GM21526 (cell line): ENCODE results near the gene LRIT1.

Experiments
- ATAC-seq: cut with Tn5 transposase; IDR thresholded peaks from one replicate; pipeline ENCODE4 v1.9.1; 2021; ENCODE audit warnings: moderate library complexity; ENCODE audit not compliant: unreplicated experiment, low FRiP score

The LRIT1 gene

GRCh38 chr10:84194424-84195043 is 46.8 kb downstream of the LRIT1 start, which contains the start of gene CDHR1:
TSS of gene CDHR1 (plus strand) at chr10:84194537. CDS start at chr10:84194761, 224 bp downstream.
- peak; percentile 69 for ATAC-seq

DNA sequence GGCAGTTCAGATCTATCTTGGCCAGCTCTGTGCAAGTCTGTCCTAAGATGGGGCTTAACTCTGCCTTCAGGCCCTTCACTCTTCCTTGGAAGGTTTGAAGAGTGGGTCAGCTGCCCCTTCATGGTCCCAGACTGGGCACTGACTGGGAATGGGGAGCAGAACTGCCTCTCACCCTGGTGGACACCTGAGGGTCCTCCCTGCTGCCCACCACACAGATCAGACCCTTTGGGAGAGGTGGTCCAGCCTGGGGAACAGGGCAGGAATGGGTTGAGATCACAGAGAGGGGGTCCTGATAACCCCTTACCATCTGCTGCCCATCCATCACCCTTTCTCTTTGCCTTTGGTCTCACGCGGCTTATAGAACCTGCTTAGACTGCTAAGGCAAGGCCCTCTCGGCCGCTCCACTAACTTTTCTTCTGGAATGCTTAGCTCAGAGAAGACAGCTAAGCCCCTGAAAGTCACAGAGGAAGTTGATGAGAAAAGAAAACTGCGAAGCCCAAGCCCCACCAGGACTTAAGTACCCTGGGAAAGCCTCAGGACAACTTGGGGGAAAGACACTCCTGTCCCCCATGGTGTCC is 47.4 kb downstream of the LRIT1 start:
- no peak for ATAC-seq

DNA sequence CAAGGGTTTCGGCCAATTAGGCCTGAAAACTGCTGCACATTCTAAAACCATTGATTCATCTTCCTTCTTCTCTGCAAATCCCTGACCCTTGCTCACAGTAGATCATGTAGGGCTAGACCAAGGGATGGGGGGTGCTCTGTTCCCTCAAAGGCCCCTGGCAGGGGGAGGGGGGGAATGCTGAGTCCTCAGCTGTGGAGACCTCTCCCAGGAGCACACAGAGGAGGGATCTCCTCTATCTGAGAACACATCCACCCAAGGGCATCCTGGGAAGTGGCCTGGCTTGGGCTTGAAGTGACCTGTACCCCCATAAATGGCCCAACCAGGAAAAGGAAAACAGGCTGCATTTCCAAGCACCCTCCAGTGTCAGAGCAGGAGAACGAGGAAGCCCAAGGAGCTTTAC is 48.0 kb downstream of the LRIT1 start:
- no peak for ATAC-seq

GRCh38 chr10:84191106-84191505 is 50.2 kb downstream of the LRIT1 start:
- ATAC-seq: no peak

DNA sequence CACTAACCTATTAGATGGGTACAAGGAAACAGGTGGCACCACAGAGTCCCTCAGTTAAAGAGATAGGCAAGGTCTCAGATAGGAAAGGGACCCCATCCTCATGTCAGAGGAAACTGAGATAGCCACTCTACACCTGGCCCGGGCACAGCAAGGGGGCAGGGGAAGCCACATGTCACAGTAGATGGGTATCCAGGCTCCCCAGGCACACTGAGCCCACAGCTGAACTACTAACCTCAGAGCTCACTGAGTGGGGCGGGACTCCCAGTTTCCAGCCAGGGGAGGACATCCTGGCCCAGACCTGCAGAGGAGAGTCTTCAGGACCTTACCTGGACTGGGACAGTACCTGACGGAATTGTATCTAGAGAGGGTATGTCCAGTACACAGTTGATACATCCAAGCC is 50.7 kb downstream of the LRIT1 start:
- ATAC-seq: no peak

DNA sequence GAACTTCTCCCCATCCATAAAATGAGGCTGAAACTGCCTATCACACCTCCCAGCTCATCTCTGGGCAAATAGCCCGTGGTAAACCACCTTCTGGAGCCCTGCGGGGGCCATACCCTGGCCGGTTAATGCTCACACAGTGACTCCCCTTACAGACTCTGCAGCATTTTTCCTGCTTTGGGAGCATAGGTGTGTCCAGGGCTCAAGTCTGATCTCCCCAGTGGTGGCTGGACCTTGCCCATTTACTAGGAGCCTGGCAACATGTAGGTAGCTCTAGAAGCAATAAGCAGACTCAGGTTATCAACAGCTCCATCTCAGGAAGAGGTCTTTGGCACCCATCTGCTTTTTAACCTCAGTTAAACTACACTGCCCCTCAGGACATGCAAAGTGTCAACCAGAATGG is 52.5 kb downstream of the LRIT1 start:
- ATAC-seq: no peak

DNA sequence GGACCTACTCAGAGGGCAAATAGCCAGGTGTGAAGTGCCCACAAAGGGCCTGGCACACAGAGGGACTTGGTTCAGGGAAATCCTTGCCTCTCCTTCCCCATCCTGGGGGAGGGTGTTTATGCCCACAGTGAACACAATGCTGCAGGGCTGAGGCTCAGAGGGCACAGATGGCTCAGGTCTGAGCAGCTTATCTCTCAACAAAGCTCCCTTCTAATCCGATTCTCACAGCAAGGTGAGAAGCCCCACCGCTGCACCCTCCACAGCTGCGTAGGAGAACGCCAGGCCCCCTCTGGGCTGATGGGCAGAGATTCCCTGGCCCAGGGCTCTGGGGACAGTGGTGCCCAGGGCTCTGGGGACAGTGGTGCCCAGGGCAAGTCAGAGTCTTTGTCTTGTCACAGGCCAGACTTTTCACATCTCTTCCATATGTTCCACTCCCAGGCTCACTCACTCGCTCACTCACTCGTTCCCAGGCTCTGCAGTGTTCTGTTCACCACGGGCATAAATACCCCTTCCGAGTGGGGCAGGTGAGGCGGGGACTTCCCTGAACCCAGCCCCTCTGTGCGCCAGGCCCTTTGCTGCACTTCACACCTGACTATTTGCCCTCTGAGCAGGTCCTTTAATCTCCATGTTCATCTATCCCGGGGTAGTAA is 55.7 kb downstream of the LRIT1 start:
- ATAC-seq: no peak

DNA sequence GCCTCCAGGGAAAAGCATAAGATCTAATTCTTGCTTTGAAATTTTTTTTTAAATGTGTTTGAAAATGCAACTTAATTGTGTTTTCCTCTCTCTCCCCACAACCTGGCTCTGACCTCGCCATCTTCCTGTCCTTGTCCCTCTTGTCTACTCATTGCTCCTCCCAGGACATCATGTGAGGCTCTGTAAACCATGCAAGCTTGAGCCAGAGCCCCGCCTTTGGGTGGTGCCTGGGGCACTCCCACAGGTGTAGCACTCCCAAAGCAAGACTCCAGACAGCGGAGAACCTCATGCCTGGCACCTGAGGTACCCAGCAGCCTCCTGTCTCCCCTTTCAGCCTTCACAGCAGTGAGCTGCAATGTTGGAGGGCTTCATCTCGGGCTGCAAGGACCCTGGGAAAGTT is 56.8 kb downstream of the LRIT1 start:
- ATAC-seq: no peak

- ATAC-seq: no peak
Observed at GRCh38 chr10:84181631-84182030, 59.7 kb downstream of the LRIT1 start.
